HG03064 (cell line): ENCODE measurements around the gene EPS8.
"Not testable (repeated sequence)": the region's sequence is repeated elsewhere in the genome, so short reads cannot be mapped to it uniquely, and the experiment has no call there.

Source experiments
- ATAC-seq: cut with Tn5 transposase; IDR thresholded peaks from one replicate; pipeline ENCODE4 v1.9.1; 2021; ENCODE audit warnings: low read depth; ENCODE audit not compliant: unreplicated experiment

EPS8 gene

GRCh38 chr12:15762162-15762561, 27.0 kb downstream of the EPS8 start:
- ATAC-seq, result not testable (repeated sequence)

DNA sequence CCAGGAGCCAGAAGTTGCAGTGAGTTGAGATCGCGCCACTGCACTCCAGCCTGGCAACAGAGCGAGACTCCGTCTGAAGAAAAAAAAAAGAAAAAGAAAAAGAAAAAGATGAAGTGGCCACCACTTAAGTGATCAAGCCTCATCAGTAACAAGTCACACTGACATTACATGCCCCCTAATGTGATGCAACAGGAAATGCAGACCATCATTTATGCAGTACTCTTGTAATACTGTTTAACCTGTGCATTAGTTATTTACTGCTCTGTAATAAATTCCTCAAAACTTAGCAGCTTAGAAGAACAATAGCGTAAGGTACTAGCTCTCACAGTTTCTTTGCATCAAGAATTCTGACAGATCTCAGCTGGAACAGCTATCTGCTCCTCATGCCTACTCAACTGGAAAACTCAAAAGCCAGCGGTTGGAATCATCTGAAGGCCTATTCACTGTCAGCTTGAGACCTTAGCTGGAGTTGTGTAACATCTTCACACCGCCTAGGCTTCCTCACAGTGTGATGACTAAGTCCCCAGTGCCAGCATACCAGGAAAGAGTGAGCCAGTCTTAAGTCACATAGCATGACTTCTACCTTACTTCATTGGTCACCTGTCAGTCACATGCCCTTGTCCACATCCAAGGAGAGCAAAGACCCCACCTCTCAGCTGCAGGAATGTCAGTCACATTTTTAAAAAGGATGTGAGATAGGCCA, 31.5 kb downstream of the EPS8 start:
- ATAC-seq, result no peak

DNA sequence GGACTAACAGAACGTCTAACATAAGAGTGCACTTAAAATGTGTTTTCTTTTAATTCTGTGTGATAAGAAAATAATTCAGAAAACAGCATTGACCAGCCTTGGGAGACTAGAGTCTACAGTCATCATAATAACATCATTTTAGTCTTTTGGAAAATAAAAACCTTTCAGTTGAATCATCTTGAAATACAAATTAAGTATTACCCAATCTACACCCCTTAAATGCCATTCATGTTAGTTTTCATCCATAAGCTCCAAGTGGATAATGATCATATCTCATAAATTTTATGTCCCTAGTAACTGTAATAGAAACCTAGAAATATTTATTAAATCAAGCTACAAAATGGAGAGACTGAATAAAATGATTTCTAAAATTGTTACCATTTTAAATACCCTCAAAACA, 32.4 kb downstream of the EPS8 start:
- ATAC-seq, result no peak

- no peak for ATAC-seq
Observed at GRCh38 chr12:15754233-15754632, 35.0 kb downstream of the EPS8 start.

GRCh38 chr12:15752785-15753184, 36.4 kb downstream of the EPS8 start:
- ATAC-seq, result no peak

- ATAC-seq, result no peak
Observed at GRCh38 chr12:15751741-15752140, 37.4 kb downstream of the EPS8 start.

- ATAC-seq, result no peak
Observed at GRCh38 chr12:15749937-15750336, 39.3 kb downstream of the EPS8 start.

GRCh38 chr12:15741870-15742269, 47.3 kb downstream of the EPS8 start:
- not testable (repeated sequence) for ATAC-seq

DNA sequence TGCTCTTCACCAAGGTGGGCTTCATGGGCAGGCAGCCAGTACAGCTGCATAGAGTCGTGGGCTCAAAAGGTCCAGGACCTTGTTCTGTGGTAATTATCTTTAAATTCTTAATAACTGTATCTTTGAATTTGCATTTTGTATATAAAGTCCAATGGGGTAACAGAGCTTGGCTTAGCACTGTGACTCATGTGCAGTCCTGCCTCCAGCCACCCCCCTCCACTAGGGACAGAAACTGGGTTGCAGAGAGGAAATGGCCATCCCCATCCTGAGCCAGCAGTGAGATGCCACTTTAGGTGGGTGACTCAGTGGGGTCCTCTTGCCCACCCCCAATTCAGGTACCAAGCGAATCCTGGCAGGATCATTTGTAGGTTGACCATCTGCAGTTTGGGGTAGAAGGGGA, 48.1 kb downstream of the EPS8 start:
- ATAC-seq, result no peak

GRCh38 chr12:15740389-15740788, 48.8 kb downstream of the EPS8 start:
- not testable (repeated sequence) for ATAC-seq

- no peak for ATAC-seq
Observed at GRCh38 chr12:15738438-15739015, 50.7 kb downstream of the EPS8 start.

DNA sequence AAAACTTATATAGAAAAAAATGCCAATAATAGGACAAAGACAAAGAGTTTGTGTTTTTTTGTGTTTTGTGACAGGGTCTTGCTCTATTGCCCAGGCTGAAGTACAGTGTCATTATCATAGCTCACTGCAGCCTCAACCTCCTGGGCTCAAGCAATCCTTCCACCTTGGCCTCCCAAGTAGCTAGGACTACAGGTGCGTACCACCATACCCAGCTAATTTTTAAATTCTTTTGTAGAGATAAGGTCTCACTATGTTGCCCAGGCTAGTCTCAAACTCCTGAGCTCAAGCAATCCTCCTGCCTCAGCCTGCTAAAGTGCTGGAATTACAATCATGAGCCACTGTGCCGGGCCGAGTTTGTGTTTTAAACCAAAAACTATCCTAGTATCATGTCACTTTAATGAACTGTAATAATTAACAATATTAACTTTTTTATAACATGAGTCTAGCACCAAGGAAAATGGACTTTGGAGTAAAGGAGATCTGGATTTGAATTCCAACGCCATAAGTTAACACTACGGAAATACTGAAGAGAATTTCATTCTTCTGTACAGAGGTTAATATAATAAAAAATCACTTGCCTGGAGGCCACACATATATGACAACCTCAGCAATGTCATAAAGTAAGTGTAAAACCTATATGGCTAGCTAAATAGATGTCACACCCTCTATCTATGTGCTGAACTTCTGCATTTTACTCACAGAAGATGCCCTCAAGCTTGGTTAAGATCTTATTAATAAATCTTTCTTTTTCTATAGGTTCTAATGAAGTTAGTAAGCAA, 53.2 kb downstream of the EPS8 start:
- ATAC-seq, result no peak

DNA sequence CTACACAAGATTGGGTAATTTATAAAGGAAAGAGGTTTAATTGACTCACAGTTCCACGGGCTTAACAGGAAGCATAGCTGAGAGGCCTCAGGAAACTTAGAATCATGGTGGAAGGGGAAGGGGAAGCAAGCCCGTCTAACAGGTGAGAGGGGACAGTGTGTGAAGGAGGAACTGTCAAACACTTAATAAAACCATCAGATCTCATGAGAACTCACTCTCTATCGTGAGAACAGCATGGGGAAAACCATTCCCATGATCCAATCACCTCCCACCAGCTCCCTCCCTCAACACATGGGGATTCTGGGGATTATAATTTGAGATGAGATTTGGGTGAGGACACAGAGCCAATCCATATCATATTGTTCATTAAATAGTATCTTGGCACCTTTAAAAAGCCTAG, 56.1 kb downstream of the EPS8 start:
- ATAC-seq, result no peak

DNA sequence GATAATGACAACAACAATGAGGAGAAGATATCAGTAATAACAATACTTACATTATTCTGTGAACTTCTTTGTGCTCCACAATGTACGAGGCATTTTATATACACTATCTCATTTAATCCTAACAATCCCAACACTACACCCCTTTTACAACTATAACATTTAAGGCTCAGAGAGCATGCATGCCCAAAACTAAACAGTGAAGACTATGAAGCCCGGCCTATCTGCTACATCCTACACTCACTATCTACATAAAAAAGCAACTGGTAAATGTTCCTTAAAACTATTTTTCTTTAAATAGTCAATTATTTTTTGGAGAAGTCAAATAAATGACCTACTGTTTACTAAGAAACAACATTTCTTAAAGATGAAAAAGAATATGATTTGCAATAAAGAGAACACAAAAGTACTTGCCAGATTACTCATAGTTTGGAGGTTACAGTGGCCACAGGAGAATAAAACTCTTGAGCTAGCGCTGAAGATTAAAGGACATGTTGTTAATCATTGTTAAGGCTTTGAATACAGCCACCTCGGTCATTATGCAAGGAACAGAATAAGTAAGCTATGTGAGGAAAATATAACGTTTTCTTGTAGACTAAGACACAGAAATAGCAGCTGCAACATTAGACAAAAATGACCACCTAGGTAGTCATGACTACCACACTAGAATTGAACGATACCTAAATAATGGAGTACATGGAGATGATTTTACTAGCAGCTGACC, 56.7 kb downstream of the EPS8 start:
- no peak for ATAC-seq

- no peak for ATAC-seq
Observed at GRCh38 chr12:15731940-15732339, 57.2 kb downstream of the EPS8 start.

DNA sequence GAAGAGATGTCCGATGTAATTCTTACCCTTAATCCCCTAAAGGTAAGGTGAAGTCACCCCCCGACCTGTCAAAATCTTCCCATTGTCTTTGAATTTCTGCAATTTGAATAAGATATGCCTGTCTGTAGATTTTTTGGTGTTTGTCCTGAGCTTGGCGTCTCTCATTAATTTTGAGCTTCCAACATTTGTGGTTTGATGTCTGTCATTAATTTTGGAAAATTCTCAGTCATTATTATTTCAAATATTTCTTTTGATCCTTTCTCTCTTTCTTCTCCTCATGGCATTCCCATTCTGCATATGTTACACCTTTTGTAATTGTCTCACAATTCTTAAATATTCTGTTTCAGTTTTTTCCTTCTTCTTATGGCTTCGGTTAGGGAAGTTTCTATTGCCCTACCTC, 60.1 kb downstream of the EPS8 start:
- ATAC-seq, result no peak

DNA sequence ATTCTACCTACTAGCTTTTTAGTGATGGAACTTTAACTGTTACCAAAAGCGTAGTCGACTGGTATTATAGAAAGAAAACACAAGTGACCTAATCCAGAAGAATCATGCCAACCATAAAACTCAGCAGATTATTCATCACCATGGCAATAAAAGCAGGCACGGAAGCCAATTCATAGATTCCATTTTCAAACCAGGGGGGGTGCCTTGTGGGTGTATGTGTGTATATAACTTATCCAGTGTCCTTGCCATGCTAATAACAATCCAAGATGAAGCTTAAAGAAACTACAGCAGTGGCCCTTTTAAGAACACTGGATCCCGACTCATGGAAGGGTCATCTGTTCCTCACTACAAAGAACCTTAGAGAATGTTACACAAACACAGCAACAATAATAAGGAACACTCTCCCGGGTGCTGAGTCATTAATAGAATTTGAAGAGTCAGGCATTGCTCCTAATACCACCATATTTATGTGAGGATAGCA, 61.0 kb downstream of the EPS8 start:
- ATAC-seq, result no peak

- ATAC-seq, result no peak
Observed at GRCh38 chr12:15726878-15727150, 62.4 kb downstream of the EPS8 start.

DNA sequence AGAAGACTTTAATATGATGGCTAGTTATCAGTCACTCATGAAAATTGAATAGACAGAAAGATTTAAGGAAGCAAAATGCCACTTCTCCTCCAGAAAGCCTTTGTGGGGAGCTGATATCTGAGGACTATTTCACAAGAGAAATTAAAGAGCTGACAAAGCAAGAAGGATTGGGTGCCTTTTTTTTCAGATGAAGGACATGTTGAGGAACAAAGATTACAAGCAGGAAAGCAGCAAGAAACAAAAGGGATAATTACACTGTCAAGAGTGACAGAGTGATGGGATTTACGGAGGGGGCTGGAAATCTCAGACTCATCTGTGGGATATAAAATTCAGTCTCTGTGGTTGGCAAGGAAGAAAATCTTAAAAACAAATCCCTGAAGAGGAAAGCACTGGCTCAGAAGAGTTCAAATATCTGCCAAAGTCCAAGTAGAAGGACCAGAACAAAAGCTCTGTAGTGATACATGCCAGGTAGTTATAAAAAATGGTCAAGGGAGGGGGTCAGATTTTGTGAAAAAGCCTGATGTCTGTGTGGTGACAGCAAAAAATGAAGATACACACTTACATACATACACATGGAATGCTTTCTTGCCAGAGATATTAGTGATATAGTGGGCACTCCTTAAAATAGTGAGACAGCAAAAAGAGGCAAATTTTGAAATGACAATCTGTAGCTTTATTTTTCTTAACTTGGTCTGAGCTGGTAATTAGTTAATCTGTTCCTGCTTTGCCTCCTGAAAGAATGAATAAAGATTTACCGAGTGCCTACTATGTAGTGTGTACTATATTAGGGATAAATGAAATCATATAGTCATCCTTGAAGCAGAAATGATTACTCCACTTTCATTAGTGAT, 62.9 kb downstream of the EPS8 start:
- ATAC-seq, result no peak

DNA sequence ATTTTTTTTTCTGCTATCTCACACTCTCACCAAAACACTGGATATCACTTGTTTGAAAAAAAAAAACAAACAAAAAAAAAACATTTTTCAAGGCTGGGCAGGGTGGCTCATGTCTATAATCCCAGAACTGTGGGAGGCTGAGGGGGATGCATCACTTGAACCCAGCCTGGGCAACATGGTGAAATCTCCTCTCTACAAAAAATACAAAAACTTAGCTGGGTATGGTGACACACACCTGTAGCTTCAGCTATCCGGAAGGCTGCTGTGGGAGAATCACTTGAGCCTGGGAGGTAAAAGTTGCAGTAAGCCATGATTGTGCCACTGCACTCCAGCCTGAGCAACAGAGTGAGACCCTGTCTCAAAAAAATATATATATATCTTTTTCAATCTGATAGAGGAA, 66.2 kb downstream of the EPS8 start:
- no peak for ATAC-seq
